Measurements from ENCODE around the gene WNT9B.

- TF ChIP-seq, protein P1, sequence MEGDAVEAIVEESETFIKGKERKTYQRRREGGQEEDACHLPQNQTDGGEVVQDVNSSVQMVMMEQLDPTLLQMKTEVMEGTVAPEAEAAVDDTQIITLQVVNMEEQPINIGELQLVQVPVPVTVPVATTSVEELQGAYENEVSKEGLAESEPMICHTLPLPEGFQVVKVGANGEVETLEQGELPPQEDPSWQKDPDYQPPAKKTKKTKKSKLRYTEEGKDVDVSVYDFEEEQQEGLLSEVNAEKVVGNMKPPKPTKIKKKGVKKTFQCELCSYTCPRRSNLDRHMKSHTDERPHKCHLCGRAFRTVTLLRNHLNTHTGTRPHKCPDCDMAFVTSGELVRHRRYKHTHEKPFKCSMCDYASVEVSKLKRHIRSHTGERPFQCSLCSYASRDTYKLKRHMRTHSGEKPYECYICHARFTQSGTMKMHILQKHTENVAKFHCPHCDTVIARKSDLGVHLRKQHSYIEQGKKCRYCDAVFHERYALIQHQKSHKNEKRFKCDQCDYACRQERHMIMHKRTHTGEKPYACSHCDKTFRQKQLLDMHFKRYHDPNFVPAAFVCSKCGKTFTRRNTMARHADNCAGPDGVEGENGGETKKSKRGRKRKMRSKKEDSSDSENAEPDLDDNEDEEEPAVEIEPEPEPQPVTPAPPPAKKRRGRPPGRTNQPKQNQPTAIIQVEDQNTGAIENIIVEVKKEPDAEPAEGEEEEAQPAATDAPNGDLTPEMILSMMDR (IDR thresholded peaks at IDR 0.05), result no peak
- TF ChIP-seq EZH2 (IDR thresholded peaks at IDR 0.05) (no peak), EZH2phosphoT487 (IDR thresholded peaks at IDR 0.05) (no peak)
These were observed 47.0 kb downstream of the WNT9B start for GRCh38 chr17:46898364-46898763.
